Measurements from ENCODE around the gene PAK5. TPM values are rescaled to one million over a fixed set of nuclear protein-coding genes. Genes with fewer than 3 reads are reported as not detected.

PAK5 gene
- total and polyA plus RNA-seq, 2 of the 13 experiments (the other 11 are each of a cell fraction or from before 2014, with no cell fraction given): not detected

DNA sequence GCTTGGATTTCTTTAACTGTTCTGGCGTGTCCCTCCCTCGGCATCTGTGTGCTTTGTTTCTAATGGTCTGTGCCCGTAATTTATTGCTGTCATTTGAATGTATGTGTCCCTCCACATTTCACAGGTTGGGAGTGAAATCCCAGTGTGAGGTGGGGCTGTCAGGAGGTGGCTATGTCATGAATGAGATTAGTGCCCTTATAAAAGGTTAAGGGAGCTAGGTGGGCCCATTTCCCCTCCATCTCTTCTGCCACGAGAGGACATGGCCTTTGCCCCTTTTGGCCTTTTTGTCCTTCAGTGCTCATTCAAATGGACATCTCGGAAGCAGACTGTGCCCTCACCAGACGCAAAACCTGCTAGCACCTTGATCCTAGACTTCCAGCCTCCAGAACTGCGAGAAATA is 228.2 kb downstream of the PAK5 start (continued):
- no peak for TF ChIP-seq MBD4 (IDR thresholded peaks at IDR 0.05; ENCODE audit: borderline replicate concordance, low read length)
- no peak for TF ChIP-seq ZNF501 (CRISPR knock-in tag; IDR thresholded peaks at IDR 0.05)
- no peak for TF ChIP-seq ZNF431 (CRISPR knock-in tag; IDR thresholded peaks at IDR 0.05; ENCODE audit: borderline replicate concordance, low read depth)
- TF ChIP-seq, protein P1, sequence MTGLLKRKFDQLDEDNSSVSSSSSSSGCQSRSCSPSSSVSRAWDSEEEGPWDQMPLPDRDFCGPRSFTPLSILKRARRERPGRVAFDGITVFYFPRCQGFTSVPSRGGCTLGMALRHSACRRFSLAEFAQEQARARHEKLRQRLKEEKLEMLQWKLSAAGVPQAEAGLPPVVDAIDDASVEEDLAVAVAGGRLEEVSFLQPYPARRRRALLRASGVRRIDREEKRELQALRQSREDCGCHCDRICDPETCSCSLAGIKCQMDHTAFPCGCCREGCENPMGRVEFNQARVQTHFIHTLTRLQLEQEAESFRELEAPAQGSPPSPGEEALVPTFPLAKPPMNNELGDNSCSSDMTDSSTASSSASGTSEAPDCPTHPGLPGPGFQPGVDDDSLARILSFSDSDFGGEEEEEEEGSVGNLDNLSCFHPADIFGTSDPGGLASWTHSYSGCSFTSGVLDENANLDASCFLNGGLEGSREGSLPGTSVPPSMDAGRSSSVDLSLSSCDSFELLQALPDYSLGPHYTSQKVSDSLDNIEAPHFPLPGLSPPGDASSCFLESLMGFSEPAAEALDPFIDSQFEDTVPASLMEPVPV (CRISPR knock-in tag; IDR thresholded peaks at IDR 0.05): no peak
- TF ChIP-seq ZNF737 (CRISPR knock-in tag; IDR thresholded peaks at IDR 0.05; ENCODE audit: borderline replicate concordance): no peak

GRCh38 chr20:9609887-9610502 is 228.9 kb downstream of the PAK5 start:
- WGBS (ENCODE audit: low lambda C conversion rate): 13% methylated on average over 7 of the region's 7 CpGs
- Histone ChIP-seq H3K4me1 (ENCODE audit: insufficient read depth, low read length) (no peaks in the 10 kb centered on the region), H3K4me2 (ENCODE audit: low read depth, low read length) (no peak overlapping the region), H2AFZ (ENCODE audit: low read length) (no peak overlapping the region), H3K4me3 (replicated peaks in 1 of 3; ENCODE audit: insufficient read depth in 1 of 3, low read depth in 2 of 3, low read length in 3 of 3) (no peak overlapping the region), H3K27ac (ENCODE audit: extremely low read length, insufficient read depth, low read length) (no peak overlapping the region), H3K36me3 (replicated peaks in 1 of 2; ENCODE audit: control insufficient read depth in 1 of 2, insufficient read depth in 2 of 2, low read length in 2 of 2) (no peaks in the 10 kb centered on the region), H3K27me3 (ENCODE audit: control insufficient read depth in 1 of 2, insufficient read depth in 2 of 2, low read length in 2 of 2) (no peaks in the 10 kb centered on the region; a peak in 1 of 5 replicates), H4K20me1 (ENCODE audit: insufficient read depth, low read length) (no peaks in the 10 kb centered on the region), H3K9me3 (ENCODE audit: low read length) (no peaks in the 10 kb centered on the region), H3K9ac (ENCODE audit: insufficient read depth, low read depth, low read length) (no peak overlapping the region), H3K79me2 (ENCODE audit: insufficient read depth, low read length) (no peaks in the 10 kb centered on the region)
- ChIA-PET POLR2A (no interaction called here), CTCF (ENCODE audit: low intra/inter-chr PET ratio, low total read pairs) (interaction anchor here (1.0 to 7.1 kb wide), 4 partner anchors 142 to 304 kb away, joined by 3 to 97 read pairs (median 8); no protein-coding TSS in a partner anchor)
- FAIRE-seq: peak; percentile 71
- ATAC-seq: peak; percentile 64
- BruUV-seq (replicated peaks): no TSS peak
- intact Hi-C loops (cut with micrococcal nuclease; ENCODE audit: unreplicated experiment) (loop anchor here (1.0 kb wide), 3 partner anchors 142 to 202 kb away; no protein-coding TSS in a partner anchor), in situ Hi-C loops (cut with HindIII; ENCODE audit: extremely low pct_ligation_motif_present, low pct_unique_long_range_greater_than_20kb) (loop anchor here (5.0 to 10.0 kb wide), 5 partner anchors 143 to 1935 kb away; no protein-coding TSS in a partner anchor)
- DNase-seq (ENCODE audit: low spot score): peak; percentile 65
- TF ChIP-seq, protein P2, sequence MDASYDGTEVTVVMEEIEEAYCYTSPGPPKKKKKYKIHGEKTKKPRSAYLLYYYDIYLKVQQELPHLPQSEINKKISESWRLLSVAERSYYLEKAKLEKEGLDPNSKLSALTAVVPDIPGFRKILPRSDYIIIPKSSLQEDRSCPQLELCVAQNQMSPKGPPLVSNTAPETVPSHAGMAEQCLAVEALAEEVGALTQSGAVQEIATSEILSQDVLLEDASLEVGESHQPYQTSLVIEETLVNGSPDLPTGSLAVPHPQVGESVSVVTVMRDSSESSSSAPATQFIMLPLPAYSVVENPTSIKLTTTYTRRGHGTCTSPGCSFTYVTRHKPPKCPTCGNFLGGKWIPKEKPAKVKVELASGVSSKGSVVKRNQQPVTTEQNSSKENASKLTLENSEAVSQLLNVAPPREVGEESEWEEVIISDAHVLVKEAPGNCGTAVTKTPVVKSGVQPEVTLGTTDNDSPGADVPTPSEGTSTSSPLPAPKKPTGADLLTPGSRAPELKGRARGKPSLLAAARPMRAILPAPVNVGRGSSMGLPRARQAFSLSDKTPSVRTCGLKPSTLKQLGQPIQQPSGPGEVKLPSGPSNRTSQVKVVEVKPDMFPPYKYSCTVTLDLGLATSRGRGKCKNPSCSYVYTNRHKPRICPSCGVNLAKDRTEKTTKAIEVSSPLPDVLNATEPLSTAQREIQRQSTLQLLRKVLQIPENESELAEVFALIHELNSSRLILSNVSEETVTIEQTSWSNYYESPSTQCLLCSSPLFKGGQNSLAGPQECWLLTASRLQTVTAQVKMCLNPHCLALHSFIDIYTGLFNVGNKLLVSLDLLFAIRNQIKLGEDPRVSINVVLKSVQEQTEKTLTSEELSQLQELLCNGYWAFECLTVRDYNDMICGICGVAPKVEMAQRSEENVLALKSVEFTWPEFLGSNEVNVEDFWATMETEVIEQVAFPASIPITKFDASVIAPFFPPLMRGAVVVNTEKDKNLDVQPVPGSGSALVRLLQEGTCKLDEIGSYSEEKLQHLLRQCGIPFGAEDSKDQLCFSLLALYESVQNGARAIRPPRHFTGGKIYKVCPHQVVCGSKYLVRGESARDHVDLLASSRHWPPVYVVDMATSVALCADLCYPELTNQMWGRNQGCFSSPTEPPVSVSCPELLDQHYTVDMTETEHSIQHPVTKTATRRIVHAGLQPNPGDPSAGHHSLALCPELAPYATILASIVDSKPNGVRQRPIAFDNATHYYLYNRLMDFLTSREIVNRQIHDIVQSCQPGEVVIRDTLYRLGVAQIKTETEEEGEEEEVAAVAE (CRISPR knock-in tag; IDR thresholded peaks at IDR 0.05; ENCODE audit: borderline replicate concordance): no peak
- TF ChIP-seq SNAPC2 (CRISPR knock-in tag; IDR thresholded peaks at IDR 0.05): no peak
- TF ChIP-seq PRDM10 (CRISPR knock-in tag; IDR thresholded peaks at IDR 0.05; ENCODE audit: low read depth): no peak
- no peak for TF ChIP-seq HDAC1 (CRISPR knock-in tag; IDR thresholded peaks at IDR 0.05)
- no peak for TF ChIP-seq ZNF296 (CRISPR knock-in tag; conservative IDR thresholded peaks at IDR 0.05)
- TF ChIP-seq MXD4 (CRISPR knock-in tag; IDR thresholded peaks at IDR 0.05): no peak
- TF ChIP-seq SMYD3 (CRISPR knock-in tag; IDR thresholded peaks at IDR 0.05): no peak
- no peak for TF ChIP-seq PLRG1 (conservative IDR thresholded peaks at IDR 0.05)
